HG03460 (cell line): ENCODE data around the gene POF1B.
"Not testable (repeated sequence)": the region's sequence is repeated elsewhere in the genome, so short reads cannot be mapped to it uniquely, and the experiment has no call there.

Source experiments
- ATAC-seq: cut with Tn5 transposase; IDR thresholded peaks from one replicate; pipeline ENCODE4 v1.9.1; 2021; ENCODE audit not compliant: unreplicated experiment

The POF1B gene

GRCh38 chrX:85379174-85379907 lies at the start of gene POF1B:
POF1B (minus strand) TSS chrX:85379665; CDS start chrX:85379454, 211 bp downstream.
- no peak for ATAC-seq

DNA sequence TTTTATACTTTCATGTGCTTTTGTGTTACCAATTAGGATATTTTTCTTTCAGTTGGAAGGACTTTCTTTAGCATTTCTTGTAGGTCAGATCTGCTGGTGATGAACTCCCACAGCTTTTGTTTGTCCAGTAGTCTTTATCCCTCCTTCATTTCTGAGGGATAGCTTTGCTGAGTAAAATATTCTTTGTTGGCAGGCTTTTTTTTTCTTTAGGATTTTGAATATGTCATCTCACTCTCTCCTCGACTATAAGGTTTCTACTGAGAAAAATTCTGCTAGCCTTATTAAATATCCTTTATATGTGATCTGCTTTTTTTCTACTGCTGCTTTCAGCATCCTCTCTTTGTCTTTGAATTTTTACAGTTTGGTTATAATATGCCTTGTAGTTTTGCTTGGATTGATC lies 49.6 kb upstream of the POF1B start:
- no peak for ATAC-seq

GRCh38 chrX:85419293-85419692 lies 39.8 kb upstream of the POF1B start:
- ATAC-seq: no peak

- no peak for ATAC-seq
Observed at GRCh38 chrX:85391878-85392238, 12.4 kb upstream of the POF1B start.

DNA sequence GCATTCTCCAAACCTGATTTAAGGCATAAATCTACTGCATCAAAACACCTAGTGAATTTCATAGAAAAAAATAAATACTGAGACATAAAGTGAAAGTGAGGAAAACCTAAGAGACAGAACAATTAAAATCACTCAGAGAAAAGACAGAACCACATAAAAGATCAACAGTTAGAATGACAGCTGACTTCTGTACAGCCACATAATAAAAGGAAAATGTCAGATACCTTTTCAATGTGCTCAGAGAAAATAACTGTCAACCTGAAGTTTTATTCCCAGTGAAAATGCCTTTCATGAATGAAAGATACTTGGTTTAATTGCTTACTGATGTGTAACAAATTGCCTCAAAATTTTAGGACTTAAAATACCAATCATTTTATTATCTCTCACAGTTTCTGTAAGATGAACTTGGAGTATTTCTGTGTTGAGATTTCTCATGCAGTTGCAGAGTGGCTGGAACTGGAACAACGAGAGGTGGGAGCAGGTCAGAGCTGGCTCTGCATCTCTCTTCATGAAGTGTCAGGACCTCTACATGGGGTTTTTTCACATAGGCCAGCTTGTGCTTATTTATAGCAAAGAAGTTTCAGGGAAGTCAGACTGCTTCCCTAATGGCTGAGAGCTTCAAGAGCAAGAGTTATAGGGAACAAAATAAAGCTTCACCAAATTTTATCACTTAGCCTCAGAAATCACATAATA lies 11.9 kb upstream of the POF1B start:
- ATAC-seq: no peak

GRCh38 chrX:85381602-85382001 lies 2.1 kb upstream of the POF1B start:
- ATAC-seq: no peak

DNA sequence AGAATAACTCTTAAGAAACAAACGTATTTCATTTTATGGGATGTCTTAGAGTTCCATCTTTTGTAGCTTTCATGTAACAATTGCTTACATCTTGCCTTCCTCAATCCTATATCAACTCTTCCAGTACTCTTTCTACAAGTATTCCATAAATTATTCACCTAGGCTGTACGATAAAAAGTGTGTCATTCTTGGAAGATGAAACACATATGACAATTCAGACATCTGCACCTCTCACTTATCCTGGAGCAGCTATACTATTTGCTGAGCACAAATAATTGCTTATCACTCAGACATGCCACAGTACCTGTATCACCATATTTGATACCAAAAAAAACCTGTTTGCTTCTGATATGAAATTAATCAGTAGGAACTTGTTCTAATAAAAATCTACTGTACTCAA lies 1.0 kb downstream of the POF1B start:
- no peak for ATAC-seq

GRCh38 chrX:85375333-85375738 lies 4.1 kb downstream of the POF1B start:
- ATAC-seq: no peak

- ATAC-seq: no peak
Observed at GRCh38 chrX:85365370-85365995, 14.0 kb downstream of the POF1B start.

DNA sequence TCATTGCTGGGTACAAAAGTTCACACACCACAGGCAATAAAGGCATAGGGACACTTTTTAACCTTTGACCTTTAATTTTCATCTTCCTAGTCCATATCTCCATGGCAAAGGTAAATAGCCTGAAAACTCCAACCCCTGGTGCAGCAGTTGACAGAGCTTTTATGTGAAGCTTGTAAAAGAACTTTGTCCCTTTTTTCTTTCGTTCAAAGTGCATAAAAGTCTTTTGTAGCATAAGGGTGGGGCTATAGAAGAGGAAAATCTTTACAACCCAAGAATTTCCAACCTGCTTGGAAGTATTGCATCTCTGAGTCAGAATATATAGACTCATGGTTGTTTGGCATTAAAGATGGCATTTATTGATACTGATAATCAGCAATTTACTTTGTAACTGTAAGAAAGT lies 20.4 kb downstream of the POF1B start:
- no peak for ATAC-seq

GRCh38 chrX:85345523-85345922 lies 33.9 kb downstream of the POF1B start:
- ATAC-seq: no peak

GRCh38 chrX:85327060-85327333 lies 52.5 kb downstream of the POF1B start:
- ATAC-seq: no peak

- no peak for ATAC-seq
Observed at GRCh38 chrX:85326234-85327059, 53.0 kb downstream of the POF1B start.

DNA sequence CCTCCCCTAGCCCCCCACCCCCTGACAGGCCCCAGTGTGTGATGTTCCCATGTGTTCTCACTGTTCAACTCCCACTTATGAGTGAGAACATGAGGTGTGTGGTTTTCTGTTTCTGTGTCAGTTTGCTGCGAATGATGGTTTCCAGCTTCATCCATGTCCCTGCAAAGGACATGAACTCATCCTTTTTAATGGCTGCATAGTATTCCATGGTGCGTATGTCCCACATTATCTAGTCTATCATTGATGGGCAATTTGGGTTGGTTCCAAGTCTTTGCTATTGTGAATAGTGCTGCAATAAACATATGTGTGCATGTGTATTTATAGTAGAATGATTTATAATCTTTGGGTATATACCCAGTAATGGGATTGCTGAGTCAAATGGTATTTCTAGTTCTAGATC lies 68.1 kb downstream of the POF1B start:
- not testable (repeated sequence) for ATAC-seq

DNA sequence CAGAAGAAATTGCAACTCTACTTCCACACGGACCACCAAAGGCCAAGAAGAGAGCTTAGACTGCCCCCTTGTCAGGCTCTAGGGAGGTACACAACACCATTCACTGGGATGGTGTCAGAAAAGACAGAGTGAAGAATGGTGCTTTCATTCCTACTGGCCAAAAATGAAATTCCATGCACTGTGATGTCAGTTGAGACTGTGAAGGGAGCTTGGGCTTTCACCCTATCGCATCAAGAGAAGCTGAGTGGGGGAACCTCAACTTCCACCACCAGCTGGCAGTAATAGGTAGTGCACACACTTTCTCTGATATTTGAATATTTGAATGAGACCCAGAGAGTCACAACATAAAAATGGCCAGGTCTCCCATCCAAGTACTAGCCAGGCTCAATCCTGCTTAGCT lies 69.7 kb downstream of the POF1B start:
- no peak for ATAC-seq

DNA sequence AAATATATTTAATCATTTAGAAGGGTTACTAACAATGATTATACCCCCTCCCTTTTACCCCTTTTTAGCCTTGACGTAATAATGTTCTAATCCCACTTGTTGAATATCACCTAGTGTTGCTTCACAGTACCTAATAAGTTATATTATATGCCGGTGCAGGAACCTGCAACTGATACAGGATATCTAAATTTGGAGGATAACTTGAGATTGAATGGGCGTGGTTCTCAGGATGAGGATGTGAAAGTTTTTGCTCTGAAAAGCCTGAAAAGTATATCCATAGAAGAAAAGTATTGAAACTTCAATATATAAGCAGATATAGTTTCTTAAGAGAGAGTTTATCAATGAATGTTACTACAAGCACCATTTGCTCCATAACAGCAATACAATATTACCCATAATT lies 75.9 kb downstream of the POF1B start:
- no peak for ATAC-seq

DNA sequence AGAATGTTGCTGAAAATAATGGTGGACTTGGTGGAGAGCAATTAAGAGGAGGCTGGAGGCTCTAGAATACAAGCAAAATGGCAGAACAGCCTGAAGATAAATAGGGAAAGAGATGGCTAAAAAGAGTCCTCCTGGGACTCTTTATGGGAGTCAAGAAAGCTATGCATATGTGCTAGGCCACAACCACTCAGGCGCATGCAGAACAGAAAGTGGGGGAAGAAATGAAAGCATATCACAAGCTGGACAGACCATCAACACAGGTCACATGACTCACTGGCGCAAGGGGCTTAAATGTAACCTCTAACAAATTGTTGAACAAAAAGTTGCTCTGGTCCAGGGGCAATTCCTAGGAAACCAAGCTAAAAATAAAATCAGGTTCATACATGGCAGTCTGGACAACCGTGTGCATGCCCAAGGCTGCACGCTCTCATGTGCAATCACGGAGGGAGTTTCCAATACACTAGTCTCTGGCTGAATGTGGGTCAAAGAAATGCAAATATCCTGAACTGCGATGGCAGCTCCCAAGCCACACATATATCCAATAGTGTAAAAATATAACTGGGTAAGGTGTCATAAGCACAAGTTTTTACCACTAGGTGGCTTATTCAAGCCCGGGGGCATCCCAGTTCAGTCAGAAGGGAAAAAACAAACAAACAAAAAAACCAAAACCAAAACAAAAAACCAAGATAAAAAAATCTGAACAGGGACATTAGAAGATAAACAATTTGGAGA lies 90.3 kb downstream of the POF1B start:
- no peak for ATAC-seq

DNA sequence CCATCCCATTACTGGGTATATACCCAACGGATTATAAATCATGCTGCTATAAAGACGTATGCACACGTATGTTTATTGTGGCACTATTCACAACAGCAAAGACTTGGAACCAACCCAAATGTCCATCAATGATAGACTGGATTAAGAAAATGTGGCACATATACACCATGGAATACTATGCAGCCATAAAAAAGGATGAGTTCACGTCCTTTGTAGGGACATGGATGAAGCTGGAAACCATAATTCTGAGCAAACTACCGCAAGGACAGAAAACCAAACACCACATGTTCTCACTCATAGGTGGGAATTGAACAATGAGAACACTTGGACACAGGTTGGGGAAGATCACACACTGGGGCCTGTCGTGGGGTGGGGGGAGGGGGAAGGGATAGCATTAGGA lies 94.2 kb downstream of the POF1B start:
- ATAC-seq: not testable (repeated sequence)

- no peak for ATAC-seq
Observed at GRCh38 chrX:85244450-85245211, 134.8 kb downstream of the POF1B start.

GRCh38 chrX:85243761-85244449 lies 135.6 kb downstream of the POF1B start, which contains the start of the genes SATL1 and ZNF711:
SATL1 (minus strand) TSS chrX:85243779; CDS start chrX:85108968, 134,811 bp downstream.
ZNF711 (plus strand) TSS chrX:85243991; CDS start chrX:85247573, 3,582 bp downstream.
- ATAC-seq: no peak
